ENCODE measurements around the gene SEZ6. TPM values are rescaled to one million over a fixed set of nuclear protein-coding genes. Genes with fewer than 3 reads are reported as not detected.

The SEZ6 gene
- total and polyA plus RNA-seq, 7 donors, result 0.04 TPM; not detected in 6

DNA sequence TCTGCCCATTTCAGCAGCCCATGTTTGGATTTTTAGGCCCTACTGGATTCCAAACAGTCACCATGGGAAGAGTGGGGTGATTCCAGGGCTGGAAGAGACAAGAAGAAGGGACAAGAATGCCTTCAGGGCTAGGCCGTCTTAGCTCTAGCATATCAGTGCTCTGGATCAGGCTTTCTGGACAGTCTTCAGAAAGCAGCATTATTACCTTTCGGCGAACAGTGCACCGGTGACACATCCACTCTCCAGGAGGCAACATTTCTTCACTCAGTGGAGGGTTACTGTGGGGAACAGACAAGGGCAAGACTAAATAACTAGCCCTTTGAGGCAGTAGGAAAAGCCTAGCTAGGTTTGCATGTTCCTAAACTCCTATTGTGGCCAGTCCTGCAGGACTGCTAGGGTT, 79.0 kb downstream of the SEZ6 start:
- peaks cover 6 to 39% of the 10 kb centered on the region in 2 donors for H3K36me3 ChIP-seq (ENCODE audit: insufficient read depth in 1 of 2, low read depth in 1 of 2)
- H3K9me3 ChIP-seq, result peaks cover 7% of the 10 kb centered on the region
- no peaks in the 10 kb centered on the region for H3K27me3 ChIP-seq (ENCODE audit: insufficient read depth in 3 of 3, low read length in 2 of 3)
- 92 to 98% (median 93%) methylated on average over 4 of the region's 4 CpGs for WGBS, 3 donors
- no peak for TF ChIP-seq CTCF (IDR thresholded peaks at IDR 0.05)
- H3K4me1 ChIP-seq, result peaks cover 18% of the 10 kb centered on the region
- intact Hi-C loops (cut with DNase I), result no loop called here
- ATAC-seq (peak in 2 of 4 donors; percentile 11 to 32), DNase-seq (no peak)
- H3K27ac ChIP-seq, result peak overlapping the region; percentile 75
- no peak overlapping the region for H3K4me3 ChIP-seq

DNA sequence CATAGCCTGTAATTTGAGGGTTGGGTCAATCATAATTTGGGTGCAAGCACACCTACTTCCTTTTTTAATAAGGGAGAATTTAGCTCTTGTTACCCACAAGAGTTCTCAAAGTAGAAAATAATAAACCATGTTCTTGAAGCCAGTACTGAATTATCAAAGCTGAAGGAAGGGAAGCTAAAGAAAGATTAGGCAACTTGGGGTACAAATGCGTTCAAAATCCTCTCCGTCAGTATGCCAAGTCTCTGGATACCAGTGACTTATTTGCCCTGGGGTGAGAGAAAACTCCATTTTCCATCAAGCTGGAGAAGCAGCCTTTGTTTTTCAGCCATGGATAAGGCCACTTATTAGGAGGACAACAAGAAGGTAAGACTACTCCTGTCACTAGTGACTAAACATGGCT, 79.5 kb downstream of the SEZ6 start:
- peaks cover 6 to 43% of the 10 kb centered on the region in 2 donors for H3K36me3 ChIP-seq (ENCODE audit: insufficient read depth in 1 of 2, low read depth in 1 of 2)

DNA sequence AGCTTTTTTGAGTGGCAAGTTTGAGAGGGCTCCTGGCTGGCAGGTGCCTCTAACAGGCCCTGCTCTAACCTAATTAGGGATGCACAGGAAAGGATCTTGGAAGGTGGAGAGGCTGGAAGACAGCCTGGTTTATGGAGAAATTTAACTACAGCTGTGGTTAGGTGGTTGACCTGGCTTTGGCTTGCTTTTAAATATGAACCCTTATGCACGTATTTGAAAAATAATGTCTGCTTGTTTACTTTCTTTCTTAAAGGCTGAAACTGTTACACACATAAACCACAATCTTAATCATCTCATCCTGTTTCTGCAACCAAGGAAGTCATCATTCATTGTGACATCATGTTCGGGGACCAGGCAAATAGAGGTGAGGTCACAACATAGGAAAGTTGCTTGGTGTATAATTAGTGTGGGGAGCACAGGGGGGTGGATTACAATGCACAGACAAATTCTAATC, 79.9 kb downstream of the SEZ6 start:
- Histone ChIP-seq H3K4me1 (peaks cover 18% of the 10 kb centered on the region), H3K27ac (peak overlapping the region; percentile 75), H3K36me3 (ENCODE audit: insufficient read depth in 1 of 2, low read depth in 1 of 2) (peaks cover 6 to 47% of the 10 kb centered on the region in 2 donors), H3K4me3 (no peak overlapping the region), H3K9me3 (peaks cover 7% of the 10 kb centered on the region), H3K27me3 (ENCODE audit: insufficient read depth in 3 of 3, low read length in 2 of 3) (no peaks in the 10 kb centered on the region)
- ATAC-seq, result peak; percentile 54 to 74 (median 70)
- 40 to 51% (median 50%) methylated on average over 2 of the region's 2 CpGs for WGBS, 3 donors
- TF ChIP-seq CTCF (IDR thresholded peaks at IDR 0.05), result no peak
- intact Hi-C loops (cut with DNase I), result no loop called here
- DNase-seq, result no peak

More for the DNA sequence above, 79.5 kb downstream of the SEZ6 start:
- DNase-seq, result no peak
- TF ChIP-seq CTCF (IDR thresholded peaks at IDR 0.05), result no peak
- no peaks in the 10 kb centered on the region for H3K27me3 ChIP-seq (ENCODE audit: insufficient read depth in 3 of 3, low read length in 2 of 3)
- intact Hi-C loops (cut with DNase I), result no loop called here
- H3K4me3 ChIP-seq, result no peak overlapping the region
- peaks cover 18% of the 10 kb centered on the region for H3K4me1 ChIP-seq
- peak overlapping the region; percentile 75 for H3K27ac ChIP-seq
- H3K9me3 ChIP-seq, result peaks cover 7% of the 10 kb centered on the region
- ATAC-seq, result no peak
- WGBS, 3 donors, result 75 to 80% (median 78%) methylated on average over 2 of the region's 2 CpGs

GRCh38 chr17:28920201-28920600, 85.6 kb downstream of the SEZ6 start:
- Histone ChIP-seq H3K27ac (no peak overlapping the region), H3K27me3 (ENCODE audit: insufficient read depth in 3 of 3, low read length in 2 of 3) (no peaks in the 10 kb centered on the region), H3K36me3 (ENCODE audit: insufficient read depth in 1 of 2, low read depth in 1 of 2) (peaks cover 9 to 99% of the 10 kb centered on the region in 2 donors), H3K9me3 (no peaks in the 10 kb centered on the region), H3K4me1 (peaks cover 19% of the 10 kb centered on the region), H3K4me3 (no peak overlapping the region)
- intact Hi-C loops (cut with DNase I), result no loop called here
- DNase-seq (no peak), ATAC-seq (no peak)
- TF ChIP-seq CTCF (IDR thresholded peaks at IDR 0.05), result no peak

- Histone ChIP-seq H3K4me3 (no peak overlapping the region), H3K36me3 (ENCODE audit: insufficient read depth in 1 of 2, low read depth in 1 of 2) (peaks cover 15 to 99% of the 10 kb centered on the region in 2 donors), H3K27ac (no peak overlapping the region), H3K9me3 (no peaks in the 10 kb centered on the region), H3K4me1 (peaks cover 19% of the 10 kb centered on the region), H3K27me3 (ENCODE audit: insufficient read depth in 3 of 3, low read length in 2 of 3) (no peaks in the 10 kb centered on the region)
- intact Hi-C loops (cut with DNase I), result loop anchor here in 1 of 2 donors (10.0 kb wide), 1 partner anchor 273 kb away; the partner anchor contains the start of gene BLTP2
- ATAC-seq (no peak), DNase-seq (no peak)
- no peak for TF ChIP-seq CTCF (IDR thresholded peaks at IDR 0.05)
- 49 to 74% (median 68%) methylated on average over 2 of the region's 2 CpGs for WGBS, 3 donors
Measured at GRCh38 chr17:28918295-28918694, 87.5 kb downstream of the SEZ6 start.
